Choroid plexus epithelial cell (primary cell): ENCODE measurements around the gene KIAA1210.

Experiments used
- DNase-seq: peaks from one replicate; pipeline ENCODE4 v3.0.0-alpha.2; 2010; ENCODE audit warnings: low read depth
- H3K4me3 ChIP-seq: 2 replicates; pipeline ENCODE4 v1.5.1; 2011; ENCODE audit warnings: low read depth, mild to moderate bottlenecking, control low read depth, low read length, moderate library complexity
- CTCF ChIP-seq: conservative IDR thresholded peaks from 2 replicates; pipeline ENCODE4 v1.5.1; 2011; ENCODE audit warnings: low read depth, mild to moderate bottlenecking, control low read depth, inconsistent platforms, low read length, moderate library complexity

Gene KIAA1210

GRCh38 chrX:119075270-119076025, 52.2 kb downstream of the KIAA1210 start:
- TF ChIP-seq CTCF = no peak
- no peak for DNase-seq
- no peak overlapping the region for H3K4me3 ChIP-seq

- no peak for TF ChIP-seq CTCF
- no peak for DNase-seq
- H3K4me3 ChIP-seq = no peak overlapping the region
Observed at GRCh38 chrX:119073911-119074310, 53.7 kb downstream of the KIAA1210 start.

GRCh38 chrX:119073200-119073905, 54.3 kb downstream of the KIAA1210 start:
- DNase-seq = no peak
- TF ChIP-seq CTCF = no peak
- no peak overlapping the region for H3K4me3 ChIP-seq

- DNase-seq = no peak
- no peak for TF ChIP-seq CTCF
- H3K4me3 ChIP-seq = no peak within 1 kb of the TSS
Observed at GRCh38 chrX:119072744-119073143, 54.9 kb downstream of the KIAA1210 start, which contains the start of gene CT47C1. Gene CT47C1 (plus strand): TSS chrX:119072993. CDS start chrX:119073226, 233 bp downstream.

- DNase-seq = no peak
- TF ChIP-seq CTCF = no peak
- H3K4me3 ChIP-seq = no peak overlapping the region
Observed at GRCh38 chrX:119071381-119071780, 56.2 kb downstream of the KIAA1210 start.

- no peak for DNase-seq
- no peak for TF ChIP-seq CTCF
- H3K4me3 ChIP-seq = no peak overlapping the region
Observed at GRCh38 chrX:119069762-119070161, 57.9 kb downstream of the KIAA1210 start.

- no peak for DNase-seq
- no peak overlapping the region for H3K4me3 ChIP-seq
- TF ChIP-seq CTCF = no peak
Observed at GRCh38 chrX:119069128-119069527, 58.5 kb downstream of the KIAA1210 start.
